AG04450 (cell line): ENCODE data around the gene PRDM5. TPM values are rescaled to one million over a fixed set of nuclear protein-coding genes. Genes with fewer than 3 reads are reported as not detected.

Experiments
- CTCF ChIA-PET: fragments of 300-600, 350-600 bp; formaldehyde crosslinking; extraction: SDS; loops from one replicate; lab custom pipeline; 2022; ENCODE audit warnings: antibody characterized with exemption, inconsistent platforms; lab: Charles Lee
- POLR2A ChIA-PET: fragments of 350-600 bp; formaldehyde crosslinking; extraction: SDS; loops from one replicate; lab custom pipeline; 2021; ENCODE audit warnings: antibody characterized with exemption, inconsistent platforms; lab: Yijun Ruan, JAX
- DNase-seq: peaks from one replicate; pipeline ENCODE4 v3.0.0-alpha.2; 2011; ENCODE audit warnings: low read depth, low spot score
- H3K27ac ChIP-seq: one replicate; pipeline ENCODE4 v1.5.1; 2012; ENCODE audit warnings: low read depth, low read length, control low read depth
- H3K27me3 ChIP-seq: one replicate; pipeline ENCODE4 v1.6.0; 2012; ENCODE audit warnings: low read length; ENCODE audit not compliant: control insufficient read depth, insufficient read depth
- H3K4me3 ChIP-seq: 2 replicates; pipeline ENCODE4 v1.5.1; 2011; ENCODE audit warnings: mild to moderate bottlenecking, low read depth, low read length, control low read depth
- H3K9me3 ChIP-seq: 2 replicates; pipeline ENCODE4 v1.5.1; 2012; ENCODE audit warnings: low read length; ENCODE audit not compliant: control insufficient read depth, insufficient read depth
- CTCF ChIP-seq: IDR thresholded peaks from 2 replicates; pipeline ENCODE4 v1.5.1; 2011; ENCODE audit warnings: low read depth, low read length, control low read depth, inconsistent platforms
- polyA plus RNA-seq: library from polyadenylated mRNA; depleted of rRNA; stranded (reverse); fragments of >200 nt; gene quantifications from 2 replicates; pipeline ENCODE4 v1.2.3, GENCODE V29; 2011

Gene PRDM5
- polyA plus RNA-seq, 1 experiment: 12.3 TPM

GRCh38 chr4:120798570-120798969 lies 124.0 kb downstream of the PRDM5 start:
- Histone ChIP-seq H3K27me3 (no peaks in the 10 kb centered on the region), H3K4me3 (no peak overlapping the region), H3K27ac (no peak overlapping the region), H3K9me3 (no peaks in the 10 kb centered on the region)
- no peak for DNase-seq
- TF ChIP-seq CTCF: no peak
- ChIA-PET POLR2A (no interaction called here), CTCF (interaction anchor here (1.2 kb wide), 1 partner anchor 14 kb away, joined by 4 read pairs; no protein-coding TSS in a partner anchor)

- POLR2A ChIA-PET: no interaction called here
- no peak overlapping the region for H3K27ac ChIP-seq
Measured at GRCh38 chr4:120796271-120796670, 126.3 kb downstream of the PRDM5 start.

GRCh38 chr4:120785202-120785601 lies 137.3 kb downstream of the PRDM5 start:
- ChIA-PET POLR2A (no interaction called here), CTCF (no interaction called here)
- TF ChIP-seq CTCF: no peak
- no peak for DNase-seq
- Histone ChIP-seq H3K27me3 (no peaks in the 10 kb centered on the region), H3K27ac (no peak overlapping the region), H3K4me3 (no peak overlapping the region), H3K9me3 (no peaks in the 10 kb centered on the region)

More at GRCh38 chr4:120796271-120796670, 126.3 kb downstream of the PRDM5 start:
- Histone ChIP-seq H3K27me3 (no peaks in the 10 kb centered on the region), H3K9me3 (no peaks in the 10 kb centered on the region), H3K4me3 (no peak overlapping the region)
- no peak for TF ChIP-seq CTCF
- CTCF ChIA-PET: no interaction called here
- no peak for DNase-seq

GRCh38 chr4:120777459-120777858 lies 145.1 kb downstream of the PRDM5 start:
- Histone ChIP-seq H3K9me3 (no peaks in the 10 kb centered on the region), H3K27me3 (no peaks in the 10 kb centered on the region), H3K4me3 (no peak overlapping the region), H3K27ac (no peak overlapping the region)
- no peak for DNase-seq
- ChIA-PET POLR2A (no interaction called here), CTCF (no interaction called here)
- no peak for TF ChIP-seq CTCF

- POLR2A ChIA-PET: no interaction called here
- CTCF ChIA-PET: no interaction called here
Measured at GRCh38 chr4:120775431-120775830, 147.1 kb downstream of the PRDM5 start.

More at GRCh38 chr4:120775431-120775830, 147.1 kb downstream of the PRDM5 start:
- Histone ChIP-seq H3K27me3 (no peaks in the 10 kb centered on the region), H3K9me3 (no peaks in the 10 kb centered on the region), H3K4me3 (no peak overlapping the region), H3K27ac (no peak overlapping the region)
- no peak for DNase-seq
- no peak for TF ChIP-seq CTCF
